ENCODE measurements around the gene STAMBPL1.

The STAMBPL1 gene

GRCh38 chr10:88954458-88955083 is 74.5 kb downstream of the STAMBPL1 start:
- DNase-seq, result no peak

DNA sequence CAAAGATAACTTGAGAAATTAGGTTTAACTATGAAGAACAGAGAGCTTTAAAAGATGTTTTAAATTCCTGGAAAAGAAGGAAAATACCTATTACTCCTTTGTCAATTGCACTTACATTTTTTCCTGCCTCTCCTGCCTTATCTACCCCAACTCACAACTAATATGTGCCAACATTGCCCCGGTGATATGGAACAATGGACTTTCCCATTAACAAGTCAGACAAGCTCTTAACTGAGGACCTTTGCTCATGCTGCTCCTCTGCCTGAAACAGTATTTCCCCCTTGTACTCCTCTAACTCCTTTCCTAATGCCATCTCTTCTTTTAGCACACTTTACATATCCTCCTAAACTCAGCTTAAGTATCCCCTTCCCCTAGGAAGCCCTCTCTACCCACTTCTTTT is 77.3 kb downstream of the STAMBPL1 start:
- no peak for DNase-seq

DNA sequence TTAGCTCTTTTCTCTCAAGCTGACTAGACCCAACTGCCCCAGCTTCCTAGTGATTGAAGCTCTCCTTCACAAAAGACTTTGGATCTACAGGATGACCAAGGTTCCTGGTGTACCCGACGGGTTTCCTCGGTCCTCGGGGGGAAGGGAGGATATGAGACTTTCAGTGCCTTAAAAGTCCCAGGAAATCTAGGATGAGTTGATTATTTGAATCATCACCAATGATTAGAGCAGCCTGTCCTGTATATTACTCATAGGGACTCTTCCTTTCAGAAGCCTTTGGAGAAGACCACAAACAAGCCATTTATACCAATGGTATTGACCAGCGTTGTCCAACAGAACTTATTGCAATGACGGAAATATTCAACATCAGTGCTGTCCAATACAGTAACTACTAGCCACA is 78.7 kb downstream of the STAMBPL1 start:
- DNase-seq, result no peak

DNA sequence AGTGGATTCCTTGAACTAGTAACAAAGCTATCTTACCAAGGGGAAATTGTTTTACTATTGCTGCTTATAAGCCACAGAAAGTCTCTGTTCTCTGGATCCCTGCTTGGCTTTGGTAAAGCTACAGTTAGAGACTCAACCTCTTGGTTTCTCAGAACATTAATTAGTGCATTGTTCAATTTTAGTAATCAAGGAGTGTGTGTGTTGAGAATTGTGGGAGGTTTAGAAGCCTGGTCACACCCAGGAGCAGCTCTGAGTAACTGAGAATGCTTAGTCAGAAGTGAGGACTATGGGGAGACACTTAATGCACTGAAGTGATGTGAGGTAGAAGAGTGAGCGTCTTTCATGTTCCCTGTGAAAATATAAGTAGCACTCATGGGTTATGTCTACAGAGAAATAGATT is 80.8 kb downstream of the STAMBPL1 start:
- no peak for DNase-seq

- DNase-seq, result no peak
These were observed 81.2 kb downstream of the STAMBPL1 start for GRCh38 chr10:88961266-88961665.

GRCh38 chr10:88962336-88962735 is 82.3 kb downstream of the STAMBPL1 start:
- no peak for DNase-seq

- no peak for DNase-seq
These were observed 83.3 kb downstream of the STAMBPL1 start for GRCh38 chr10:88963318-88963717.

GRCh38 chr10:88964360-88964759 is 84.3 kb downstream of the STAMBPL1 start:
- no peak for DNase-seq

GRCh38 chr10:88964869-88965415 is 84.9 kb downstream of the STAMBPL1 start:
- no peak for DNase-seq

GRCh38 chr10:88966797-88967196 is 86.8 kb downstream of the STAMBPL1 start:
- DNase-seq, result no peak

DNA sequence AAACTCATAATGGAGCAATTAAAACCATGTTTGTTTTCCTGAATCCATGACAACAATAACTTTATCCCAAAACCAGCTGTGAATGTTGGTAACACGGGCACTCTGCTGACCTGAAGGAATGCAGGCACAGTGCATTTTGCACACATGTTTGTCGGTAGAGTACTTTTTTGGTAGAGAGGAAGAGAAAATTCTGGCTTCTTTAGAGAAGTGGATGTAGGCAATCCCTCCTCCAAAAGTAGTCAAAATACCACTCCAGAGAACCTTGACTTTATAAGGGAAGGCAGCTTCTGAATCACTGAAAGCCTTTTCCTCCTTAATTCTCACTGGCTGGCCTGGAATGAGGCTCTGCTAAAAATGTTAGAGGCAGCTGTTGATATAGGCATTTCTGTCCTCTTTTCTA is 88.3 kb downstream of the STAMBPL1 start:
- DNase-seq, result no peak

- no peak for DNase-seq
These were observed 91.4 kb downstream of the STAMBPL1 start for GRCh38 chr10:88971221-88972061.

Data from activated effector memory CD4-positive, alpha-beta T cell treated with Interleukin-2 at 50 U/mL for 16 hours (primary cell).